ENCODE results near the gene PLA2G2D. TPM values are rescaled to one million over a fixed set of nuclear protein-coding genes. Genes with fewer than 3 reads are reported as not detected.

PLA2G2D gene
- total and polyA plus RNA-seq, 7 donors, result 0.16 to 8.6 TPM; not detected in 5

DNA sequence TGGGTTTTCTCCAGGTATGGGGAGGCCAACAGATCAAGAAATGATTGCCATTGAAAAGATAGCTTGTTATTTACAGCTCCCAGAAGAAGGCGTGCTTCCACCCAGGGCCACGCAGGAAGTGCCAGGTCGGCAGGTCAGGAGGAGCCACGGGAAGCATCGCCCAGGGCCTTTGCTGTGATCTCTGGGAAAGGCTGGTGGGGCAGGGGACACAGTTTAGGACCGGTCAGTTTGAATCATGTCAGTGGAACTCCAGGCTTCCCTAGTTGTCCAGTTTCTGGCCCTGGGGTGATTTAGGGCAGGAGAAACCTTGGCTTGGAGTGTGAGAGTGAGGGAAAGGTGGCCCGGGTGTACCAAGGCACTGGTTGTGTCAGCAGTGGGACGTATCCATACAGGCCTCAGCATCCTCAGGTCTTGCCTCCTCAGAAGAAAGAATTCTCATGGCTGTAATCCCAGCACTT lies 38.0 kb downstream of the PLA2G2D start:
- TF ChIP-seq POLR2AphosphoS5 (IDR thresholded peaks at IDR 0.05), result no peak
- TF ChIP-seq, protein P1, sequence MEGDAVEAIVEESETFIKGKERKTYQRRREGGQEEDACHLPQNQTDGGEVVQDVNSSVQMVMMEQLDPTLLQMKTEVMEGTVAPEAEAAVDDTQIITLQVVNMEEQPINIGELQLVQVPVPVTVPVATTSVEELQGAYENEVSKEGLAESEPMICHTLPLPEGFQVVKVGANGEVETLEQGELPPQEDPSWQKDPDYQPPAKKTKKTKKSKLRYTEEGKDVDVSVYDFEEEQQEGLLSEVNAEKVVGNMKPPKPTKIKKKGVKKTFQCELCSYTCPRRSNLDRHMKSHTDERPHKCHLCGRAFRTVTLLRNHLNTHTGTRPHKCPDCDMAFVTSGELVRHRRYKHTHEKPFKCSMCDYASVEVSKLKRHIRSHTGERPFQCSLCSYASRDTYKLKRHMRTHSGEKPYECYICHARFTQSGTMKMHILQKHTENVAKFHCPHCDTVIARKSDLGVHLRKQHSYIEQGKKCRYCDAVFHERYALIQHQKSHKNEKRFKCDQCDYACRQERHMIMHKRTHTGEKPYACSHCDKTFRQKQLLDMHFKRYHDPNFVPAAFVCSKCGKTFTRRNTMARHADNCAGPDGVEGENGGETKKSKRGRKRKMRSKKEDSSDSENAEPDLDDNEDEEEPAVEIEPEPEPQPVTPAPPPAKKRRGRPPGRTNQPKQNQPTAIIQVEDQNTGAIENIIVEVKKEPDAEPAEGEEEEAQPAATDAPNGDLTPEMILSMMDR (IDR thresholded peaks at IDR 0.05), result no peak
- TF ChIP-seq POLR2A (IDR thresholded peaks at IDR 0.05), result no peak
- TF ChIP-seq EP300 (IDR thresholded peaks at IDR 0.05), result no peak
- H3K27ac ChIP-seq, result no peak overlapping the region
- peaks cover 0 to 5% (median 2%) of the 10 kb centered on the region in 4 donors for H3K4me1 ChIP-seq
- WGBS, 2 donors, result 56 to 78% methylated on average over 8 of the region's 8 CpGs
- intact Hi-C loops (cut with DNase I), result no loop called here
- H3K27me3 ChIP-seq, result no peaks in the 10 kb centered on the region
- peak; percentile 43 for DNase-seq
- H3K36me3 ChIP-seq, result peaks cover 0 to 5% (median 2%) of the 10 kb centered on the region in 4 donors
- no peaks in the 10 kb centered on the region for H3K9me3 ChIP-seq
- H3K4me3 ChIP-seq, result no peak overlapping the region

DNA sequence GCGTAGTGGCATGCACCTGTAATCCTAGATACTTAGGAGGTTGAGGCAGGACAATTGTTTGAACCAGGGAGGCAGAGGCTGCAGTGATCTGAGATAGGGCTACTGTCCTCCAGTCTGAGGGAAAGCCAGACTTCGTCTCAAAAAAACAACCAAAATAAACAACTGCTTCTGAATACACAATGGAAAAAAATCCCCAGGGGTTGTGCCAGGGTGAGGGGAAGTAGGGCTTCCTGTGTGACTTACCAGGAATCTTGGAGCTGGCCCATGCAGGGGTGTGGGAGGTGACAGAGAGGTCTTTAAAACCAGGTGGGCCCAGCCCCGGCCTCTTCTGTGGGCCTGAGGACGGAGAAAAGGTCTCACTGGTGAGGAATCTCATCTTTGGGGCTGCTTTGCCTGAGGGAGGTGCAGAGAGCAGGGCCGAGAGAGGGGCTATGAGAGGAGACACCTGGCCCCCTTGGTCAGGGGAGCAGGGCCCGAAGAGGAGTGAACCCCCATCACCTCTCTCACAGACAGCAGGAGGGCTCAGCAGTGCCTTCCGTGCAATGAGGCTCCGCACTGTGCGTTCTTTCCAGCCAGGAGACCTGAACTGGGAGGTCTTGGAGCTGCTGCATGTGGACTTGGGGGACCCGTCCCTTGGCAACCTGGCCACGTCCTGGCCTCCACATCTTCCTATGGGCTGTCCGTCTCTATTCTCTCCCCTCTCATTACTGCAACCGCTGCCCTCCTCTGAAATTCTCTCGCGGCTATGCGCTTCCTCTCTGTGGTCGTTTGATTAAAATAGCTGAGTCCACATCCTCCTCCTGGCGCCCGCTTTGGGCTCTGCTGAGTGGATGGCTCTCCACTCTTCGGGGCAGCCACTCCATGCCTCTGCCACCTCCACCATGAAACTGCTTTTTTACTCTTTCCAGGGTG lies 38.6 kb downstream of the PLA2G2D start:
- 50 to 82% methylated on average over 20 of the region's 20 CpGs for WGBS, 2 donors
- intact Hi-C loops (cut with DNase I), result no loop called here
- peak; percentile 56 for DNase-seq

GRCh38 chr1:20079661-20080305 lies 39.6 kb downstream of the PLA2G2D start:
- WGBS, 2 donors, result 66 to 70% methylated on average over 8 of the region's 8 CpGs
- no peak overlapping the region for H3K27ac ChIP-seq
- TF ChIP-seq, protein P1 (IDR thresholded peaks at IDR 0.05), result no peak
- H3K9me3 ChIP-seq, result no peaks in the 10 kb centered on the region
- H3K27me3 ChIP-seq, result no peaks in the 10 kb centered on the region
- peaks cover 0 to under 1% (median 0%) of the 10 kb centered on the region in 4 donors for H3K36me3 ChIP-seq
- intact Hi-C loops (cut with DNase I), result loop anchor here (10.0 kb wide), 1 partner anchor 405 kb away; the partner anchor contains the start of gene CAMK2N1
- no peak overlapping the region for H3K4me3 ChIP-seq
- peak; percentile 50 for DNase-seq
- H3K4me1 ChIP-seq, result peaks cover 0 to 7% (median 2%) of the 10 kb centered on the region in 4 donors

More for the DNA sequence above, 38.6 kb downstream of the PLA2G2D start:
- Histone ChIP-seq H3K27ac (no peak overlapping the region), H3K27me3 (no peaks in the 10 kb centered on the region), H3K4me3 (no peak overlapping the region), H3K36me3 (peaks cover 0 to 5% (median 0%) of the 10 kb centered on the region in 4 donors), H3K4me1 (peaks cover 0 to 5% (median 2%) of the 10 kb centered on the region in 4 donors), H3K9me3 (no peaks in the 10 kb centered on the region)
- TF ChIP-seq POLR2AphosphoS5 (IDR thresholded peaks at IDR 0.05), result no peak

- Histone ChIP-seq H3K36me3 (no peaks in the 10 kb centered on the region), H3K4me1 (peaks cover 0 to 17% (median 5%) of the 10 kb centered on the region in 4 donors), H3K27ac (no peak overlapping the region), H3K27me3 (no peaks in the 10 kb centered on the region), H3K9me3 (no peaks in the 10 kb centered on the region), H3K4me3 (no peak overlapping the region)
- intact Hi-C loops (cut with DNase I), result loop anchor here (10.0 kb wide), 1 partner anchor 406 kb away; the partner anchor contains the start of gene CAMK2N1
- peak; percentile 50 for DNase-seq
- TF ChIP-seq POLR2AphosphoS5 (IDR thresholded peaks at IDR 0.05), result no peak
- TF ChIP-seq POLR2A (IDR thresholded peaks at IDR 0.05), result no peak
- TF ChIP-seq EP300 (IDR thresholded peaks at IDR 0.05), result no peak
- TF ChIP-seq, protein P1 (IDR thresholded peaks at IDR 0.05), result no peak
- 83 to 86% methylated on average over 5 of the region's 5 CpGs for WGBS, 2 donors
Measured at GRCh38 chr1:20078711-20079110, 40.6 kb downstream of the PLA2G2D start.

DNA sequence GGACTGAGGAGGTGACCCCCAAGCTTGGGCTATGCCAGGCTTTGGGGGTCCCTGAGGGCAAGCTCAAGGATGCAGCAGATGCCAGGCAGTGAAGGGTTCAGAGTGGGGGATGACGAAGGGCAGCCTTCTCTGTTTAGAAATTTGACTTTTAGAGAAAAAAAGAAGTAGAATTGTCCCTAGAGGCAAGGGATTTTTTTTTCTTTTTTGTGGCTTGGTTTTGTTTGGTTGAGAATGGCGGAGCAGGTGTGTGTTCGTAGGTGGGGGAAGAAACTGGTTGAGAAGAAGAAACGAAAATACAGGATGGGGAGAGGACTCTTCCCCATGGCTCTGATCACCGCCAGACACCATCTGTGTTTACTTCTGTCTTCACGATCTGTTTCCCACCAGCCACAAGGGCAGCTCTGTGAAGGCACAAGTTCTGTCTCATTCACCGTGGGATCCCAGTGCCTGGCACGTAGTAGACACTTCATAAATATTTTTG lies 41.1 kb downstream of the PLA2G2D start:
- Histone ChIP-seq H3K27ac (no peak overlapping the region), H3K36me3 (no peaks in the 10 kb centered on the region), H3K4me1 (peaks cover 0 to 13% (median 6%) of the 10 kb centered on the region in 4 donors), H3K27me3 (no peaks in the 10 kb centered on the region), H3K4me3 (no peak overlapping the region), H3K9me3 (no peaks in the 10 kb centered on the region)
- intact Hi-C loops (cut with DNase I), result loop anchor here (10.0 kb wide), 1 partner anchor 407 kb away; the partner anchor contains the start of gene CAMK2N1
- TF ChIP-seq POLR2AphosphoS5 (IDR thresholded peaks at IDR 0.05) (no peak), EP300 (IDR thresholded peaks at IDR 0.05) (no peak), POLR2A (IDR thresholded peaks at IDR 0.05) (no peak)
- TF ChIP-seq, protein P1 (IDR thresholded peaks at IDR 0.05), result no peak
- peak; percentile 18 for DNase-seq
- 50 to 71% methylated on average over 8 of the region's 8 CpGs for WGBS, 2 donors
